ENCODE results near the gene ART3.

Gene ART3

GRCh38 chr4:76061421-76061820 lies 13.1 kb upstream of the ART3 start:
- no peak for TF ChIP-seq CTCF (IDR thresholded peaks at IDR 0.05)
- Histone ChIP-seq H3K4me3 (no peak overlapping the region), H3K27ac (no peak overlapping the region)
- no peak for DNase-seq (ENCODE audit: low spot score)

- no peak for TF ChIP-seq CTCF (IDR thresholded peaks at IDR 0.05)
- DNase-seq (ENCODE audit: low spot score) = no peak
- Histone ChIP-seq H3K27ac (no peak overlapping the region), H3K4me3 (no peak overlapping the region)
These were observed 12.5 kb upstream of the ART3 start for GRCh38 chr4:76061982-76062381.

GRCh38 chr4:76066546-76066945 lies 8.0 kb upstream of the ART3 start:
- H3K27ac ChIP-seq = no peak overlapping the region
- DNase-seq (ENCODE audit: low spot score) = no peak
- TF ChIP-seq CTCF (IDR thresholded peaks at IDR 0.05) = no peak
- H3K4me3 ChIP-seq = no peak overlapping the region

- DNase-seq (ENCODE audit: low spot score) = no peak
- H3K27ac ChIP-seq = no peak overlapping the region
- TF ChIP-seq CTCF (IDR thresholded peaks at IDR 0.05) = peak; percentile 51
- no peak overlapping the region for H3K4me3 ChIP-seq
These were observed 6.7 kb upstream of the ART3 start for GRCh38 chr4:76067652-76068286.

GRCh38 chr4:76072760-76073159 lies 1.7 kb upstream of the ART3 start:
- no peak overlapping the region for H3K27ac ChIP-seq
- no peak for DNase-seq (ENCODE audit: low spot score)

GRCh38 chr4:76074993-76075600 lies 588 bp downstream of the ART3 start:
- Histone ChIP-seq H3K27ac (no peak overlapping the region), H3K4me3 (no peak overlapping the region)
- DNase-seq (ENCODE audit: low spot score) = no peak
- TF ChIP-seq CTCF (IDR thresholded peaks at IDR 0.05) = no peak

More at GRCh38 chr4:76072760-76073159, 1.7 kb upstream of the ART3 start:
- H3K4me3 ChIP-seq = no peak overlapping the region
- no peak for TF ChIP-seq CTCF (IDR thresholded peaks at IDR 0.05)

- no peak overlapping the region for H3K27ac ChIP-seq
- TF ChIP-seq CTCF (IDR thresholded peaks at IDR 0.05) = no peak
- DNase-seq (ENCODE audit: low spot score) = no peak
- no peak overlapping the region for H3K4me3 ChIP-seq
These were observed 3.6 kb downstream of the ART3 start for GRCh38 chr4:76078033-76078613.
